IMR-90 (cell line): ENCODE measurements around the gene ACLY. TPM values are rescaled to one million over a fixed set of nuclear protein-coding genes. Genes with fewer than 3 reads are reported as not detected.
A peak's percentile ranks its signal among the peaks of the same experiment; 100 is the strongest.

Experiments
- ATAC-seq: fragments of 200-7000 bp; cut with Tn5 transposase; 2 replicates; pipeline ENCODE4 v1.9.1; 2020; ENCODE audit warnings: low read depth, mild to moderate bottlenecking, moderate library complexity
- BruUV-seq: library from RNA; stranded (reverse); fragments of 400-500 nt; replicated peaks from 2 replicates; lab custom pipeline; 2021; lab: Mats Ljungman, UMichigan
- CTCF ChIA-PET: fragments of 300-600 bp; formaldehyde crosslinking; extraction: SDS; loops from one replicate; lab custom pipeline; 2021; ENCODE audit warnings: antibody characterized with exemption; lab: Yijun Ruan, JAX
- POLR2A ChIA-PET: fragments of 300-600 bp; sonication (Branson Sonifier 250); formaldehyde crosslinking; loops from one replicate; lab custom pipeline; 2022; ENCODE audit warnings: antibody characterized with exemption; ENCODE audit not compliant: unreplicated experiment; lab: Charles Lee
- DNase-seq: peaks from one replicate; pipeline ENCODE4 v3.0.0; 2013
- H2AFZ ChIP-seq: replicated peaks from 2 replicates; pipeline ENCODE3; 2013; ENCODE audit warnings: low read length, mild to moderate bottlenecking; ENCODE audit not compliant: poor library complexity
- H2AK5ac ChIP-seq: 2 replicates; pipeline ENCODE4 v1.6.1; 2013; ENCODE audit warnings: low read depth, low read length, inconsistent platforms
- H2AK9ac ChIP-seq: replicated peaks from 2 replicates; pipeline ENCODE3; 2013; ENCODE audit warnings: mild to moderate bottlenecking, low read depth, low read length, moderate library complexity; ENCODE audit not compliant: poor library complexity
- H2BK120ac ChIP-seq: 2 replicates; pipeline ENCODE4 v1.6.1; 2013; ENCODE audit warnings: low read depth, low read length, inconsistent platforms
- H2BK15ac ChIP-seq: 3 replicates; pipeline ENCODE4 v1.6.1; 2013; ENCODE audit warnings: low read depth, low read length, inconsistent platforms
- H2BK20ac ChIP-seq: 2 replicates; pipeline ENCODE4 v1.6.1; 2013; ENCODE audit warnings: low read depth, mild to moderate bottlenecking, inconsistent platforms, low read length, moderate library complexity
- H2BK5ac ChIP-seq: 2 replicates; pipeline ENCODE4 v1.6.1; 2013; ENCODE audit warnings: mild to moderate bottlenecking, low read depth, low read length, inconsistent platforms; ENCODE audit not compliant: poor library complexity, severe bottlenecking
- H3K14ac ChIP-seq: replicated peaks from 2 replicates; pipeline ENCODE4 v1.6.1; 2013; ENCODE audit warnings: low read depth, low read length, inconsistent platforms
- H3K18ac ChIP-seq: 2 replicates; pipeline ENCODE4 v1.6.1; 2013; ENCODE audit warnings: low read depth, low read length, control low read depth
- H3K23ac ChIP-seq: 2 replicates; pipeline ENCODE4 v1.6.1; 2013; ENCODE audit warnings: low read depth, low read length, inconsistent platforms
- H3K27ac ChIP-seq: 2 replicates; pipeline ENCODE4 v1.5.1; 2013; ENCODE audit warnings: mild to moderate bottlenecking, control low read depth, low read length; ENCODE audit not compliant: insufficient read depth
- H3K27me3 ChIP-seq: 2 replicates; pipeline ENCODE4 v1.6.1; 2013; ENCODE audit warnings: low read length; ENCODE audit not compliant: control insufficient read depth, insufficient read depth
- H3K36me3 ChIP-seq: 2 replicates; pipeline ENCODE4 v1.6.1; 2013; ENCODE audit warnings: low read length, mixed read lengths; ENCODE audit not compliant: control insufficient read depth, insufficient read depth
- H3K4ac ChIP-seq: 2 replicates; pipeline ENCODE4 v1.6.1; 2013; ENCODE audit warnings: low read depth, low read length, inconsistent platforms
- H3K4me1 ChIP-seq: 2 replicates; pipeline ENCODE4 v1.6.1; 2013; ENCODE audit warnings: low read length, mixed read lengths; ENCODE audit not compliant: control insufficient read depth, insufficient read depth
- H3K4me2 ChIP-seq: 2 replicates; pipeline ENCODE4 v1.6.1; 2013; ENCODE audit warnings: low read depth, mild to moderate bottlenecking, control low read depth, low read length, moderate library complexity
- H3K4me3 ChIP-seq: 2 replicates; pipeline ENCODE4 v1.5.1; 2013; ENCODE audit warnings: low read depth, mild to moderate bottlenecking, control low read depth, low read length, moderate library complexity; ENCODE audit not compliant: insufficient read depth
- H3K56ac ChIP-seq: 2 replicates; pipeline ENCODE4 v1.6.1; 2013; ENCODE audit warnings: low read length, inconsistent platforms; ENCODE audit not compliant: insufficient read depth; ENCODE audit errors: extremely low read depth
- H3K79me1 ChIP-seq, 2 experiments: 2 replicates each; pipeline ENCODE4 v1.6.1; 2013; ENCODE audit warnings: low read length in 2 of 2, inconsistent platforms in 1 of 2, low read depth in 1 of 2
- H3K9ac ChIP-seq: 2 replicates; pipeline ENCODE4 v1.6.1; 2013; ENCODE audit warnings: low read depth, low read length, control low read depth
- H3K9me1 ChIP-seq: 2 replicates; pipeline ENCODE4 v1.6.1; 2013; ENCODE audit warnings: low read length, inconsistent platforms; ENCODE audit not compliant: insufficient read depth
- H3K9me3 ChIP-seq: 2 replicates; pipeline ENCODE4 v1.6.1; 2013; ENCODE audit warnings: low read length; ENCODE audit not compliant: control insufficient read depth, insufficient read depth
- H4K20me1 ChIP-seq: 2 replicates; pipeline ENCODE4 v1.6.1; 2013; ENCODE audit warnings: low read length, inconsistent platforms; ENCODE audit not compliant: insufficient read depth
- H4K5ac ChIP-seq: 2 replicates; pipeline ENCODE4 v1.6.1; 2013; ENCODE audit warnings: mild to moderate bottlenecking, low read depth, low read length, control low read depth
- H4K8ac ChIP-seq, 2 experiments: 2 replicates each; pipeline ENCODE4 v1.6.1; 2013; ENCODE audit warnings: low read depth in 2 of 2, low read length in 2 of 2, control low read depth in 1 of 2, inconsistent platforms in 1 of 2
- H4K91ac ChIP-seq: 2 replicates; pipeline ENCODE4 v1.6.1; 2013; ENCODE audit warnings: low read depth, low read length, inconsistent platforms; ENCODE audit not compliant: insufficient read depth
- BHLHE40 ChIP-seq: fragments of 150-350 bp; IDR thresholded peaks from 2 replicates; pipeline ENCODE4 v1.6.1; 2016; ENCODE audit warnings: mild to moderate bottlenecking, low read depth, low read length
- CEBPB ChIP-seq: IDR thresholded peaks from 2 replicates; pipeline ENCODE4 v1.6.1; 2012; ENCODE audit warnings: low read depth, low read length, improper control_type of control experiment
- FOS ChIP-seq: fragments of 150-350 bp; IDR thresholded peaks from 2 replicates; pipeline ENCODE4 v1.6.1; 2016; ENCODE audit warnings: low read depth, low read length
- MAFK ChIP-seq: IDR thresholded peaks from 2 replicates; pipeline ENCODE4 v1.6.1; 2012; ENCODE audit warnings: low read depth, low read length, improper control_type of control experiment
- MAZ ChIP-seq: IDR thresholded peaks from 2 replicates; pipeline ENCODE4 v1.6.1; 2012; ENCODE audit warnings: low read depth, mild to moderate bottlenecking, low read length, improper control_type of control experiment, moderate library complexity, borderline replicate concordance
- NFE2L2 ChIP-seq: fragments of 150-350 bp; IDR thresholded peaks from 2 replicates; pipeline ENCODE4 v1.6.1; 2016; ENCODE audit warnings: low read depth, mild to moderate bottlenecking, low read length
- POLR2A ChIP-seq: IDR thresholded peaks from 2 replicates; pipeline ENCODE4 v1.6.1; 2012; ENCODE audit warnings: mild to moderate bottlenecking, low read depth, low read length
- RAD21 ChIP-seq: IDR thresholded peaks from 2 replicates; pipeline ENCODE4 v1.6.1; 2012; ENCODE audit warnings: low read length, improper control_type of control experiment
- RCOR1 ChIP-seq: IDR thresholded peaks from 2 replicates; pipeline ENCODE4 v1.6.1; 2012; ENCODE audit warnings: mild to moderate bottlenecking, low read length, improper control_type of control experiment; ENCODE audit not compliant: insufficient replicate concordance
- RFX5 ChIP-seq: IDR thresholded peaks from 2 replicates; pipeline ENCODE4 v1.8.0; 2012; ENCODE audit warnings: low read depth, mild to moderate bottlenecking, low read length, moderate library complexity
- SMC3 ChIP-seq: fragments of 150-350 bp; IDR thresholded peaks from 2 replicates; pipeline ENCODE4 v1.6.1; 2016; ENCODE audit warnings: low read depth, mild to moderate bottlenecking, antibody characterized with exemption, low read length, moderate library complexity
- WGBS, 2 experiments: methylation state at CpG; one replicate each; pipeline versions ENCODE4 v1.1.5 to v1.1.7; 2013; ENCODE audit warnings: missing lambda C conversion rate in 2 of 2; ENCODE audit not compliant: insufficient read length in 1 of 2; ENCODE audit errors: extremely low coverage in 2 of 2; 5-methylcytosine and 5-hydroxymethylcytosine counted together
- dilution Hi-C: fragments of 300-500 bp; cut with HindIII; formaldehyde crosslinking; loops from one replicate; pipeline ENCODE4 v1.14.3; 2018; ENCODE audit warnings: low sequenced_read_pairs; ENCODE audit not compliant: unreplicated experiment
- in situ Hi-C: fragments of 300-500 bp; cut with MboI; formaldehyde crosslinking; loops from 3 replicates; pipeline ENCODE4 v1.14.3; 2019; ENCODE audit warnings: low sequenced_read_pairs, inconsistent platforms, mixed read lengths
- intact Hi-C: fragments of 100-400 bp; cut with micrococcal nuclease; formaldehyde crosslinking; loops from 2 replicates; pipeline ENCODE4 v1.10.0; 2022
- polyA plus RNA-seq, 3 experiments: library from polyadenylated mRNA; depleted of rRNA; stranded (reverse); fragments of >200 nt; gene quantifications; 2 replicates each; pipeline ENCODE4 v1.2.3, GENCODE V29; 2012; ENCODE audit warnings: low replicate concordance in 1 of 3
- total RNA-seq: library from RNA; depleted of rRNA; stranded (reverse); fragments of >200 nt; gene quantifications from 2 replicates; pipeline ENCODE4 v1.2.3, GENCODE V29; 2012
- TF ChIP-seq, protein P1 (sequence below): fragments of 150-350 bp; IDR thresholded peaks from 2 replicates; pipeline ENCODE4 v1.6.1; 2017; ENCODE audit warnings: mild to moderate bottlenecking, antibody characterized with exemption, low read length, low read depth
- TF ChIP-seq, protein P2 (sequence below): conservative IDR thresholded peaks from 2 replicates; pipeline ENCODE4 v1.5.1; 2012; ENCODE audit warnings: mild to moderate bottlenecking, low read depth, low read length, improper control_type of control experiment
- TF ChIP-seq, protein P3 (sequence below): fragments of 150-350 bp; IDR thresholded peaks from 2 replicates; pipeline ENCODE4 v1.6.1; 2016; ENCODE audit warnings: low read depth, mild to moderate bottlenecking, low read length, moderate library complexity, borderline replicate concordance

Gene ACLY
- total and polyA plus RNA-seq, 2 of the 4 experiments (the other 2 are of a cell fraction) = 167 to 230 TPM

DNA sequence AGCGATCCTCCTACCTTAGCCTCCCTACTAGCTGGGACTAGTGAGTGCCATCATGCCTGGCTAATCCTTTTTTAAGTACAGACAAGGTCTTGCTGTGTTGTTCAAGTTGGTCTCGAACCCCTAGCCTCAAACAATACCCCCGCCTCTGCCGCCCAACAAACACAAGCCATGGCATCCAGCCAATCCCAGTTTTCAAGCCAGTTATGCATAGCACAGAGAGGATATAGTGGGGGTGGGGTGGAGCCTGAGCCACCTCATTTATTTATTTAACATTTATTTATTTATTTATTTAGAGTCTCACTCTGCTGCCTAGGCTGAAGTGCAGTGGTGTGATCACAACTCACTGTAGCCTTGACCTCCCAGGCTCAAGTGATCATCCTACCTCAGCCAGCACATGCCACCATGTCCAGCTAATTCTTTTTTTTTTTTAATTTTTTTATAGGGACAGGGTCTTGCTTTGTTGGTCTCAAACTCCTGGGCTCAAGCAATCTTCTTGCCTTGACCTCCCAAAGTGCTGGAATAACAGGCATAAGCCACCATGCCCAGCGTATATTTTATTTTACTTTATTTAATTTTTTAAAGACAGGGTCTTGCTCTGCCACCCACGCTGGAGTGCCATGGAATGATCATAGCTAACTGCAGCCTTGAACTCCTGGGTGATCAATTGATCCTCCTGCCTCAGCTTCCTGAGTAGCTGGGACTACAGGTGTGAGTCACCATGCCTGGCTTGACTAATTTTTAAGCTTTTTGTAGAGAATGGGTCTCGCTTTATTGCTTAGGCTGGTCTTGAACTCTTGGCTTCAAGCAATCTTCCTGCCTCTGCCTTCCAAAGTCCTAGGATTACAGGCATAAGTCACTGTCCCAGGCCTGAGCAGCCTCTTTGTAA, 27.4 kb downstream of the ACLY start:
- peaks cover 56% of the 10 kb centered on the region for H4K20me1 ChIP-seq
- no peak overlapping the region for H4K5ac ChIP-seq
- no peak overlapping the region for H4K91ac ChIP-seq
- peaks cover 18% of the 10 kb centered on the region for H3K4me1 ChIP-seq
- H3K14ac ChIP-seq = no peak overlapping the region; the same call in 1 of the 2 replicates
- H3K9ac ChIP-seq = no peak overlapping the region
- H3K79me1 ChIP-seq = peaks cover 30 to 77% of the 10 kb centered on the region in 2 experiments
- peaks cover 28% of the 10 kb centered on the region for H3K9me1 ChIP-seq
- no peak overlapping the region for H3K18ac ChIP-seq
- H2AK5ac ChIP-seq = no peak overlapping the region
- H2AFZ ChIP-seq = no peak overlapping the region
- CTCF ChIA-PET = no interaction called here
- dilution Hi-C loops = no loop called here
- no peak overlapping the region for H2BK15ac ChIP-seq
- H2AK9ac ChIP-seq = peak overlapping the region; percentile 42
- no TSS peak for BruUV-seq
- H3K56ac ChIP-seq = no peak overlapping the region
- H3K27ac ChIP-seq = 0 out of 2 replicates have a peak overlapping the region, but pooled peaks have one; percentile 43
- no peak overlapping the region for H3K4me2 ChIP-seq
- H2BK5ac ChIP-seq = peak overlapping the region; percentile 7
- intact Hi-C loops = no loop called here
- POLR2A ChIA-PET = no interaction called here
- no peak overlapping the region for H3K4me3 ChIP-seq
- H2BK120ac ChIP-seq = no peak overlapping the region
- ATAC-seq = no peak
- H2BK20ac ChIP-seq = no peak overlapping the region
- peaks cover 71% of the 10 kb centered on the region for H3K36me3 ChIP-seq
- peak overlapping the region; percentile 20; the same call in 1 of the 2 replicates for H3K23ac ChIP-seq
- 100% methylated on average over 1 of the region's 7 CpGs; no CpG with 5 or more reads in 1 of the 2 experiments for WGBS, 2 experiments
- no peaks in the 10 kb centered on the region for H3K9me3 ChIP-seq
- in situ Hi-C loops = no loop called here
- 0 out of 2 replicates have a peak overlapping the region, but pooled peaks have one; percentile 13 for H3K4ac ChIP-seq
- no peak for DNase-seq
- no peaks in the 10 kb centered on the region for H3K27me3 ChIP-seq
- H4K8ac ChIP-seq = no peak overlapping the region
- TF ChIP-seq FOS (no peak), RCOR1 (no peak), POLR2A (no peak), CEBPB (no peak), MAFK (no peak), RAD21 (no peak), SMC3 (no peak), RFX5 (no peak), BHLHE40 (no peak), MAZ (no peak), NFE2L2 (no peak)
- TF ChIP-seq, protein P1, sequence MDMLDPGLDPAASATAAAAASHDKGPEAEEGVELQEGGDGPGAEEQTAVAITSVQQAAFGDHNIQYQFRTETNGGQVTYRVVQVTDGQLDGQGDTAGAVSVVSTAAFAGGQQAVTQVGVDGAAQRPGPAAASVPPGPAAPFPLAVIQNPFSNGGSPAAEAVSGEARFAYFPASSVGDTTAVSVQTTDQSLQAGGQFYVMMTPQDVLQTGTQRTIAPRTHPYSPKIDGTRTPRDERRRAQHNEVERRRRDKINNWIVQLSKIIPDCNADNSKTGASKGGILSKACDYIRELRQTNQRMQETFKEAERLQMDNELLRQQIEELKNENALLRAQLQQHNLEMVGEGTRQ = no peak
- TF ChIP-seq, protein P2, sequence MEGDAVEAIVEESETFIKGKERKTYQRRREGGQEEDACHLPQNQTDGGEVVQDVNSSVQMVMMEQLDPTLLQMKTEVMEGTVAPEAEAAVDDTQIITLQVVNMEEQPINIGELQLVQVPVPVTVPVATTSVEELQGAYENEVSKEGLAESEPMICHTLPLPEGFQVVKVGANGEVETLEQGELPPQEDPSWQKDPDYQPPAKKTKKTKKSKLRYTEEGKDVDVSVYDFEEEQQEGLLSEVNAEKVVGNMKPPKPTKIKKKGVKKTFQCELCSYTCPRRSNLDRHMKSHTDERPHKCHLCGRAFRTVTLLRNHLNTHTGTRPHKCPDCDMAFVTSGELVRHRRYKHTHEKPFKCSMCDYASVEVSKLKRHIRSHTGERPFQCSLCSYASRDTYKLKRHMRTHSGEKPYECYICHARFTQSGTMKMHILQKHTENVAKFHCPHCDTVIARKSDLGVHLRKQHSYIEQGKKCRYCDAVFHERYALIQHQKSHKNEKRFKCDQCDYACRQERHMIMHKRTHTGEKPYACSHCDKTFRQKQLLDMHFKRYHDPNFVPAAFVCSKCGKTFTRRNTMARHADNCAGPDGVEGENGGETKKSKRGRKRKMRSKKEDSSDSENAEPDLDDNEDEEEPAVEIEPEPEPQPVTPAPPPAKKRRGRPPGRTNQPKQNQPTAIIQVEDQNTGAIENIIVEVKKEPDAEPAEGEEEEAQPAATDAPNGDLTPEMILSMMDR = no peak
- TF ChIP-seq, protein P3, sequence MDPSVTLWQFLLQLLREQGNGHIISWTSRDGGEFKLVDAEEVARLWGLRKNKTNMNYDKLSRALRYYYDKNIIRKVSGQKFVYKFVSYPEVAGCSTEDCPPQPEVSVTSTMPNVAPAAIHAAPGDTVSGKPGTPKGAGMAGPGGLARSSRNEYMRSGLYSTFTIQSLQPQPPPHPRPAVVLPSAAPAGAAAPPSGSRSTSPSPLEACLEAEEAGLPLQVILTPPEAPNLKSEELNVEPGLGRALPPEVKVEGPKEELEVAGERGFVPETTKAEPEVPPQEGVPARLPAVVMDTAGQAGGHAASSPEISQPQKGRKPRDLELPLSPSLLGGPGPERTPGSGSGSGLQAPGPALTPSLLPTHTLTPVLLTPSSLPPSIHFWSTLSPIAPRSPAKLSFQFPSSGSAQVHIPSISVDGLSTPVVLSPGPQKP = no peak
